ENCODE results near the gene SSNA1.

DNA sequence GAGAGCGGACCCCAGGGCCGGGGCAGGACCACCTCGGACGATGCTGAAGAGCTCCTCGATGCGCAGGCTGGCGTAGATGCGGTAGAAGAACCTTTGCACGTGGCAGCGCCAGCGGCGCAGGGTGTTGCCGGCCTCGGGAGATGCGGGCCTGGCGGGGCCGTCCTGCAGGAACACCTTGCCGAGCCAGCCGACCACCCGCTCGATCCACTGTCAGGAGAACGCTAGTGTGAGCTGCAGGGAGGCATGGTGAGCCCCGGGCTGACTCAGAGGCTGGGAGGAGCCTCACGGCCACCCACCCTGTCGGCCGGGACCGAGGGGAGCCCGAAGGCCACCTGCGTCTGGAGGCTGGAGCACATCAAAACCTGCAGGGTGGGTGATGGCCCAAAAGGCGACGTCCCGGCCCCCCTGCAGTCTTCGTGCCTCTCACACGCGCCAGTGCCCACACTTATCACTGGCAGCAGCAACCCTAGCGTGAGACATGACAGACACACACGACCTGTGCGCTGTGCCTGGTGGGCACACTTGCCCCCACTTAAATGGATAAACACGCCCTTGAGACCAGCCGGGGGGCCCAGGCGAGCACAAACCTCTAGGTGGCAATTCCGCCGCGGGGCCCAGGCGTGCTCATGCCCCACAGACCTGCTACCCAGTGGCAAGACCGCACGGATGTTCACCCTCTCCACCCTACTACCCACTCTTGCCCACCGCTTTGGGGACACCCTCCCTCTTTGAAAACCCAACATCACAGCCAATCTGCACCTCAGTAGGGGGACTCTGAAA, 3.4 kb upstream of the SSNA1 start:
- TF ChIP-seq, protein P1, sequence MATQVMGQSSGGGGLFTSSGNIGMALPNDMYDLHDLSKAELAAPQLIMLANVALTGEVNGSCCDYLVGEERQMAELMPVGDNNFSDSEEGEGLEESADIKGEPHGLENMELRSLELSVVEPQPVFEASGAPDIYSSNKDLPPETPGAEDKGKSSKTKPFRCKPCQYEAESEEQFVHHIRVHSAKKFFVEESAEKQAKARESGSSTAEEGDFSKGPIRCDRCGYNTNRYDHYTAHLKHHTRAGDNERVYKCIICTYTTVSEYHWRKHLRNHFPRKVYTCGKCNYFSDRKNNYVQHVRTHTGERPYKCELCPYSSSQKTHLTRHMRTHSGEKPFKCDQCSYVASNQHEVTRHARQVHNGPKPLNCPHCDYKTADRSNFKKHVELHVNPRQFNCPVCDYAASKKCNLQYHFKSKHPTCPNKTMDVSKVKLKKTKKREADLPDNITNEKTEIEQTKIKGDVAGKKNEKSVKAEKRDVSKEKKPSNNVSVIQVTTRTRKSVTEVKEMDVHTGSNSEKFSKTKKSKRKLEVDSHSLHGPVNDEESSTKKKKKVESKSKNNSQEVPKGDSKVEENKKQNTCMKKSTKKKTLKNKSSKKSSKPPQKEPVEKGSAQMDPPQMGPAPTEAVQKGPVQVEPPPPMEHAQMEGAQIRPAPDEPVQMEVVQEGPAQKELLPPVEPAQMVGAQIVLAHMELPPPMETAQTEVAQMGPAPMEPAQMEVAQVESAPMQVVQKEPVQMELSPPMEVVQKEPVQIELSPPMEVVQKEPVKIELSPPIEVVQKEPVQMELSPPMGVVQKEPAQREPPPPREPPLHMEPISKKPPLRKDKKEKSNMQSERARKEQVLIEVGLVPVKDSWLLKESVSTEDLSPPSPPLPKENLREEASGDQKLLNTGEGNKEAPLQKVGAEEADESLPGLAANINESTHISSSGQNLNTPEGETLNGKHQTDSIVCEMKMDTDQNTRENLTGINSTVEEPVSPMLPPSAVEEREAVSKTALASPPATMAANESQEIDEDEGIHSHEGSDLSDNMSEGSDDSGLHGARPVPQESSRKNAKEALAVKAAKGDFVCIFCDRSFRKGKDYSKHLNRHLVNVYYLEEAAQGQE (tag by site-specific recombination; IDR thresholded peaks at IDR 0.05) = no peak
- TF ChIP-seq ZNF501 (tag by site-specific recombination; IDR thresholded peaks at IDR 0.05) (no peak), ZSCAN16 (tag by site-specific recombination; IDR thresholded peaks at IDR 0.05) (no peak), RBAK (tag by site-specific recombination; IDR thresholded peaks at IDR 0.05) (no peak), ZNF670 (tag by site-specific recombination; IDR thresholded peaks at IDR 0.05; ENCODE audit: low read depth) (no peak), ZNF174 (tag by site-specific recombination; IDR thresholded peaks at IDR 0.05) (no peak), ZNF24 (tag by site-specific recombination; IDR thresholded peaks at IDR 0.05) (no peak), ZNF302 (tag by site-specific recombination; IDR thresholded peaks at IDR 0.05; ENCODE audit: low read depth) (no peak)
- TF ChIP-seq, protein P2, sequence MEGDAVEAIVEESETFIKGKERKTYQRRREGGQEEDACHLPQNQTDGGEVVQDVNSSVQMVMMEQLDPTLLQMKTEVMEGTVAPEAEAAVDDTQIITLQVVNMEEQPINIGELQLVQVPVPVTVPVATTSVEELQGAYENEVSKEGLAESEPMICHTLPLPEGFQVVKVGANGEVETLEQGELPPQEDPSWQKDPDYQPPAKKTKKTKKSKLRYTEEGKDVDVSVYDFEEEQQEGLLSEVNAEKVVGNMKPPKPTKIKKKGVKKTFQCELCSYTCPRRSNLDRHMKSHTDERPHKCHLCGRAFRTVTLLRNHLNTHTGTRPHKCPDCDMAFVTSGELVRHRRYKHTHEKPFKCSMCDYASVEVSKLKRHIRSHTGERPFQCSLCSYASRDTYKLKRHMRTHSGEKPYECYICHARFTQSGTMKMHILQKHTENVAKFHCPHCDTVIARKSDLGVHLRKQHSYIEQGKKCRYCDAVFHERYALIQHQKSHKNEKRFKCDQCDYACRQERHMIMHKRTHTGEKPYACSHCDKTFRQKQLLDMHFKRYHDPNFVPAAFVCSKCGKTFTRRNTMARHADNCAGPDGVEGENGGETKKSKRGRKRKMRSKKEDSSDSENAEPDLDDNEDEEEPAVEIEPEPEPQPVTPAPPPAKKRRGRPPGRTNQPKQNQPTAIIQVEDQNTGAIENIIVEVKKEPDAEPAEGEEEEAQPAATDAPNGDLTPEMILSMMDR (tag by site-specific recombination; IDR thresholded peaks at IDR 0.05) = no peak
- TF ChIP-seq, protein P3, sequence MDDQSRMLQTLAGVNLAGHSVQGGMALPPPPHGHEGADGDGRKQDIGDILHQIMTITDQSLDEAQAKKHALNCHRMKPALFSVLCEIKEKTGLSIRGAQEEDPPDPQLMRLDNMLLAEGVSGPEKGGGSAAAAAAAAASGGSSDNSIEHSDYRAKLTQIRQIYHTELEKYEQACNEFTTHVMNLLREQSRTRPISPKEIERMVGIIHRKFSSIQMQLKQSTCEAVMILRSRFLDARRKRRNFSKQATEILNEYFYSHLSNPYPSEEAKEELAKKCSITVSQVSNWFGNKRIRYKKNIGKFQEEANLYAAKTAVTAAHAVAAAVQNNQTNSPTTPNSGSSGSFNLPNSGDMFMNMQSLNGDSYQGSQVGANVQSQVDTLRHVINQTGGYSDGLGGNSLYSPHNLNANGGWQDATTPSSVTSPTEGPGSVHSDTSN (CRISPR knock-in tag; IDR thresholded peaks at IDR 0.05) = no peak
- TF ChIP-seq, protein P4, sequence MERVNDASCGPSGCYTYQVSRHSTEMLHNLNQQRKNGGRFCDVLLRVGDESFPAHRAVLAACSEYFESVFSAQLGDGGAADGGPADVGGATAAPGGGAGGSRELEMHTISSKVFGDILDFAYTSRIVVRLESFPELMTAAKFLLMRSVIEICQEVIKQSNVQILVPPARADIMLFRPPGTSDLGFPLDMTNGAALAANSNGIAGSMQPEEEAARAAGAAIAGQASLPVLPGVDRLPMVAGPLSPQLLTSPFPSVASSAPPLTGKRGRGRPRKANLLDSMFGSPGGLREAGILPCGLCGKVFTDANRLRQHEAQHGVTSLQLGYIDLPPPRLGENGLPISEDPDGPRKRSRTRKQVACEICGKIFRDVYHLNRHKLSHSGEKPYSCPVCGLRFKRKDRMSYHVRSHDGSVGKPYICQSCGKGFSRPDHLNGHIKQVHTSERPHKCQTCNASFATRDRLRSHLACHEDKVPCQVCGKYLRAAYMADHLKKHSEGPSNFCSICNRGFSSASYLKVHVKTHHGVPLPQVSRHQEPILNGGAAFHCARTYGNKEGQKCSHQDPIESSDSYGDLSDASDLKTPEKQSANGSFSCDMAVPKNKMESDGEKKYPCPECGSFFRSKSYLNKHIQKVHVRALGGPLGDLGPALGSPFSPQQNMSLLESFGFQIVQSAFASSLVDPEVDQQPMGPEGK (tag by site-specific recombination; IDR thresholded peaks at IDR 0.05) = no peak
- TF ChIP-seq, protein P5, sequence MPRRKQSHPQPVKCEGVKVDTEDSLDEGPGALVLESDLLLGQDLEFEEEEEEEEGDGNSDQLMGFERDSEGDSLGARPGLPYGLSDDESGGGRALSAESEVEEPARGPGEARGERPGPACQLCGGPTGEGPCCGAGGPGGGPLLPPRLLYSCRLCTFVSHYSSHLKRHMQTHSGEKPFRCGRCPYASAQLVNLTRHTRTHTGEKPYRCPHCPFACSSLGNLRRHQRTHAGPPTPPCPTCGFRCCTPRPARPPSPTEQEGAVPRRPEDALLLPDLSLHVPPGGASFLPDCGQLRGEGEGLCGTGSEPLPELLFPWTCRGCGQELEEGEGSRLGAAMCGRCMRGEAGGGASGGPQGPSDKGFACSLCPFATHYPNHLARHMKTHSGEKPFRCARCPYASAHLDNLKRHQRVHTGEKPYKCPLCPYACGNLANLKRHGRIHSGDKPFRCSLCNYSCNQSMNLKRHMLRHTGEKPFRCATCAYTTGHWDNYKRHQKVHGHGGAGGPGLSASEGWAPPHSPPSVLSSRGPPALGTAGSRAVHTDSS (tag by site-specific recombination; IDR thresholded peaks at IDR 0.05) = no peak

Measured in HEK293 (cell line).